Fibroblast of skin of abdomen (primary cell): ENCODE results near the gene NUDT4. TPM values are rescaled to one million over a fixed set of nuclear protein-coding genes. Genes with fewer than 3 reads are reported as not detected.

ENCODE experiments used
- DNase-seq: peaks from one replicate; pipeline ENCODE4 v3.0.0-alpha.2; 2013
- polyA plus RNA-seq, 2 experiments: library from polyadenylated mRNA; unstranded; fragments of 120-200 nt; gene quantifications; one replicate each; pipeline ENCODE4 v1.2.1, GENCODE V29; 2013; ENCODE audit not compliant: insufficient read length in 2 of 2

Gene NUDT4
- 54.4 TPM for polyA plus RNA-seq (2013, experiment 1 of 2; ENCODE audit: insufficient read length)
- polyA plus RNA-seq (2013, experiment 2 of 2; ENCODE audit: insufficient read length): 50.9 TPM

GRCh38 chr12:93377252-93378195 lies at the start of gene NUDT4:
NUDT4 (plus strand) TSS chr12:93377925; CDS start chr12:93378323, 398 bp downstream.
- DNase-seq: peak; percentile 95

GRCh38 chr12:93333054-93333453 lies 44.7 kb upstream of the NUDT4 start:
- DNase-seq: no peak

GRCh38 chr12:93333828-93334227 lies 43.9 kb upstream of the NUDT4 start:
- DNase-seq: no peak

GRCh38 chr12:93335603-93336162 lies 42.0 kb upstream of the NUDT4 start:
- DNase-seq: no peak

- DNase-seq: peak; percentile 69
Observed at GRCh38 chr12:93336291-93336741, 41.4 kb upstream of the NUDT4 start.

- DNase-seq: no peak
Observed at GRCh38 chr12:93338598-93338997, 39.1 kb upstream of the NUDT4 start.

- no peak for DNase-seq
Observed at GRCh38 chr12:93339695-93340094, 38.0 kb upstream of the NUDT4 start.

GRCh38 chr12:93341409-93342049 lies 36.2 kb upstream of the NUDT4 start:
- DNase-seq: no peak

GRCh38 chr12:93347054-93347785 lies 30.5 kb upstream of the NUDT4 start:
- DNase-seq: peak; percentile 8

GRCh38 chr12:93348575-93349435 lies 28.9 kb upstream of the NUDT4 start:
- DNase-seq: no peak

GRCh38 chr12:93351726-93352125 lies 26.0 kb upstream of the NUDT4 start:
- DNase-seq: no peak

GRCh38 chr12:93352321-93352720 lies 25.4 kb upstream of the NUDT4 start:
- no peak for DNase-seq

GRCh38 chr12:93356214-93356613 lies 21.5 kb upstream of the NUDT4 start:
- no peak for DNase-seq

GRCh38 chr12:93358058-93358457 lies 19.7 kb upstream of the NUDT4 start:
- DNase-seq: no peak

- DNase-seq: no peak
Observed at GRCh38 chr12:93358821-93359220, 18.9 kb upstream of the NUDT4 start.

GRCh38 chr12:93360688-93361087 lies 17.0 kb upstream of the NUDT4 start:
- no peak for DNase-seq

- peak; percentile 43 for DNase-seq
Observed at GRCh38 chr12:93361151-93361919, 16.4 kb upstream of the NUDT4 start.

- no peak for DNase-seq
Observed at GRCh38 chr12:93363841-93364297, 13.9 kb upstream of the NUDT4 start.

GRCh38 chr12:93365616-93366405 lies 11.9 kb upstream of the NUDT4 start:
- no peak for DNase-seq

- no peak for DNase-seq
Observed at GRCh38 chr12:93366422-93366821, 11.3 kb upstream of the NUDT4 start.
